ENCODE data around the gene CCND3.

CCND3 gene

DNA sequence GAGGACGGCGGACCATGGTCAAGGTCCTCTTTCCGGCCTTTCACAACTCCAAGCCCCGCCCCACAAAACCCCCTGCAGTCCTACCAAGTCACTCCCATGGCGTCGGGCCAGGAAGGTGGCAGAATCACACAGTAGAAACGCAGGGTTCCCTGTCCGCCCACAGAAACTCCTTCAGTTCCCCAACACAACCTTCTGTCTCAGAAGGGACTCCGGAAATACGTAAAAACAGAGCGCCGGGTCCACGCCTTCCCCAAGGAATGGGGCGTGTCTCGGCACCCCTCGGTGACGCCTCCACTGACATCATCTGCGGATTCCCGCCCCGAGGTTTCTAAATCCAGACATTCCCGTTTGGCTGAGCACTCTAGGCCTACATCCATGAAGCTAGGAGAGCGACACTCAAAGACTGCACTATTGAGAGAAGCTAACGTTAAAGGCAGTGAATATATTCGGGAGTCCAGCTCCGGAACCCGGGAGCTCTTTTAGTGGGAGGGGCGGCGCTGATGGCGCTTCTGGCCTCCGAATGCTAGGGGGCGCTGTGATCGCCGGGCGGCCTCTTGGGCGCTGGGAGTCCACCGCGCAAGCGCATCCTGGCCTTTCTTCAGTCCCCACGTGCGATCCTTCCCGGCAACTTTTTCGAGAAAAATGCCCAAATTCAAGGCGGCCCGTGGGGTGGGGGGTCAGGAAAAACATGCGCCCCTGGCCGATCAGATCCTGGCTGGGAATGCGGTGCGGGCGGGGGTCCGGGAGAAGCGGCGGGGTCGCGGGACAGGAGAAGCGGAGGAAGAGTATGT, 20.5 kb downstream of the CCND3 start, which contains the start of the genes BYSL and MED20:
BYSL (plus strand) TSS at position 579 of the 791 bp plus-strand sequence; CDS start at position 643, 64 bp downstream.
MED20 (minus strand) TSS at position 219 of the 791 bp plus-strand sequence; CDS start at position 98, 121 bp downstream.
- peak; percentile 30 for FAIRE-seq

DNA sequence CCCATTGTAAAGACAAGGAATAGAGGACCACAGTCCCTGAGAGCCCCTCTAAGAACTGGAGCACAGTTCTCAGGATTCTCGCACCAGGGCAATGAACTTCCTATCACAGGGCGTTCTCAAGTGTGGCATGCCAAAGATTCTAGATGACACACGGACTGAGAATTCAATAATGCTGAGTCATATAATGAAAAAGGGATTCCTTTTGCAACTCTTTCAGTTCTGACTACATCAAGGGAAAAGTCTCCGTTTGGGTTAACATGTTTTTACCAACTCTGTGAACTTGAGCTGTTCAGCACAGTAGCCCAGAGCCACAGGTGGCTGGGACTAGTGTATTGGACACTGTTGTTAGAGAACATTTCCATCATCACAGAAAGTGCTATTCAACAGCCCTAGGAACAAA, 24.1 kb downstream of the CCND3 start:
- no peak for FAIRE-seq

DNA sequence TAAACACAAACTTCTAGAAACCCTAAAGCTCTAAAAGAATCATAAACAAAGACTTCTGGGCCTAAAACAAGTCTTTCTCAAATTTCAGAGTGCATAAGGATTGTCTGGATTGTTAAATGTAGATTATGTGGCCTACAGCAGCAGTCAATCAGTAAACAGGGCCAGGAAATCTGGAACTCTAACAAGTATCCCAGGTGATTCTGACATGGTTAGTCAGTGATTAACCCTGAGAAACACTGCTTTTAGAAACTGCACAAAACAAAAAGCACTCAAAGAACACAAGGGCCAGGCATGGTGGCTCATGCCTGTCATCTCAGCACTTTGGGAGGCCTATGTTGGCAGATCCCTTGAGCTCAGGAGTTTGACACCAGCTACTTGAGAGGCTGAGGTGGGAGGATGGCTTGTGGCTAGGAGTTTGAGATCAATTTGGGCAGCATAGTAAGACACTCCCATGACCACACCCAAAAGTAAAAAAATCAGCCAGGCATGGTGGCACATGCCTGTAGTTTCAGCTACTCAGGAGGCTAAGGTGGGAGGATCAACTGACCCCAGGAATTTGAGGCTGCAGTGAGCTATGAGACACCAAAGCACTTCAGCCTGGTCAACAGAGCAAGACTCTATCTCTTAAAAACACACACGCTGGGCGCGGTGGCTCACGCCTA, 26.6 kb downstream of the CCND3 start:
- FAIRE-seq = no peak

DNA sequence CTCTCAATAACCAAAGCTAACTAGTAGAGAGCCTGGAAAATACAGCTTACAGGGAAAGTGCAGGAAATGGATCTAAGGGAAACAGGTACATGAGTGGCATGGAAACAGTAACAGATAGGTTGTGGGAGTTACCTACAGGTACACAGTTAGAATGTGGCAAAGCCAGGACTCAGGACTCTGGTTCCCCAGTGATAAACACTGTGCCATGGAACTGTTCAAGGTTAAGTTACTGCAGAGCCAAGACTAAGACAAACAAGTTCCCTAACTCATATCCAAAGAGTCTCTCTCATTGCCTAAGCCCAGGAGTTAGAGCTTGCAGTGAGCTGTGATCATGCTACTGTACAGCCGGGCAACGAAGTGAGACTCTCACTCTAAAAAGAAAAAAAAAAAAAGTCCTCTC, 27.3 kb downstream of the CCND3 start:
- no peak for FAIRE-seq

DNA sequence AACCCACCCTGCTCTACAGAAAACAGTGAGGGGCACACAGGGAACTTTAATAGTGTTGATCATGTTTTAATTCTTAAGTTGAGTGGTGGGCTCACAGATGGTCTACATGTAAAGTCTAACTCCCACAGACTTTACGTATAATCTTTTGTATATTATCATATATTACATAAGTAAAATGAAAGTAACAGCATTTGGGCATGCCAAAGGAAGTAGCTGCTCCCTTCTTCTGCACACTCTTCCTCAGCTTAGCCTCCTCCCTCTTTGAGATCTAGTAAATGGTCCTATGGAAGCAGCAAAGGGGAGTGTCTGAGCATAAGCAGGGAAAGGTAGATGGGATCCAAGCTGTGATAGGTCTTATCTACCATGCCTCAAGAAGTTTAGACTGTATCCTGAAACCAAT, 31.9 kb downstream of the CCND3 start:
- FAIRE-seq = no peak

DNA sequence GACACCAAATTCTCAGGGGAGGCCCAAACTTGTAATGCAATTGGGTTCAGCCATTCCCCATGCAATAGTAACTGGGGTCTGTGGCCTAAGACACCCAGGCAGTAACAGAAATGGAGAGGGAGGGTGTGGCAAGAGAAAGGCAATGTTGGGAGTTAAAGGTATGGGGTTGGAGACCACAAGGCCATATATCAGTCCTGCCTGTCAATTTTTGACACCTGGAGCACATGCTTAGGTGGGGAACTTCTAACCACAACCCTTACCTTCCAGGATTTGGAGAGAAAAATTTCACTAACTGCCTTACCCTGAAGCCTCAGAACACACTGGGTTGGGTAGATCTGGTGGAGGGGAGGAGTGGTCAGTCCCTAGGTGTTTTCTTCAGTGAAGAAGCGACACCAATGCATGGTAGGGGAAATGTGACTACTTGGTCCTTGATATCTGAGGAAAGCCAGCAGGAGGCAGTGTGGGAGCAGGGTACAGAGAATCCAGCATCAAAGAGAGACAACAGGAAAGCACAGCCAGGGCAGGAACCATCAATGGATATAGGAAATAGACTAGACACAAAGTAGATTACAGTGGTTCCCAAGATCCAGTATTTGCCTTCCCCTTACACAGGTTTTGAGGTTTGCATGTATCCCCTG, 39.6 kb downstream of the CCND3 start:
- FAIRE-seq = no peak

DNA sequence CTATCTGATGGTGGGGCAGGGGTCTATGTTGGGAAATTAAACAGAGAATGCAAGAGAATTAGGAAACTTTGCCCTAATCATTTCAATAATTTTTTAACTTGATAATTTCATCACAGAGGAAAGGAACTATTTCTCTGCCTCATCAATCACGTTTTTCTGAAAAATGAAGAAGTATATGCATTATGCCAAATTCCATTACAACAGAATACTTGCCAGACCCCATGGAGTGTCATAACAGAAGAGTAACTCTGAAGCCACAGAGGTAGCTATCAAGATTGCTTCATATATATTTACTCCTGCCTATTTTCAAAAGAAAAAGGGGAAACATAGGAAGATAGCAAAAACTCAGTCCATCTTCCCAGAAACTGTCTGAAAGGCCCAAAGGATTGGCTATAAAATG, 40.7 kb downstream of the CCND3 start:
- FAIRE-seq = no peak

DNA sequence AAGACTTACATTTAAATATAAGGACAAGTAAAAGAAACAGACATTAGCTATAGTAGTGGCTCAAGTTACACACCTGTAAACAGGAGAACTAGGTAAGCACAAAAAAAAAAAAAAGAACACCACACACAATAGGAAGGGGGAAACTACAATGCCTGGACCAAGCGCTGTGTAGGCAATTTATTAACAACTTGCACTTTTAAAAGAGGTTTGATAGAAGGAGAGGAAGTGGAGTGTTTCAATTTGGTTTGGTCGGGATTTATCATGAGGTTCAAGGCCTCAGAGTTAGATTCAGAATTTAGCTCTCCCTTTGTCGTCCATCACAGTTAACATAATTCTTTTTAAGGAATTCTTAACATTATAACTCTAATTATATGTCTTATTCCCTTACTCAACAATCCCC, 45.3 kb downstream of the CCND3 start:
- FAIRE-seq = no peak

DNA sequence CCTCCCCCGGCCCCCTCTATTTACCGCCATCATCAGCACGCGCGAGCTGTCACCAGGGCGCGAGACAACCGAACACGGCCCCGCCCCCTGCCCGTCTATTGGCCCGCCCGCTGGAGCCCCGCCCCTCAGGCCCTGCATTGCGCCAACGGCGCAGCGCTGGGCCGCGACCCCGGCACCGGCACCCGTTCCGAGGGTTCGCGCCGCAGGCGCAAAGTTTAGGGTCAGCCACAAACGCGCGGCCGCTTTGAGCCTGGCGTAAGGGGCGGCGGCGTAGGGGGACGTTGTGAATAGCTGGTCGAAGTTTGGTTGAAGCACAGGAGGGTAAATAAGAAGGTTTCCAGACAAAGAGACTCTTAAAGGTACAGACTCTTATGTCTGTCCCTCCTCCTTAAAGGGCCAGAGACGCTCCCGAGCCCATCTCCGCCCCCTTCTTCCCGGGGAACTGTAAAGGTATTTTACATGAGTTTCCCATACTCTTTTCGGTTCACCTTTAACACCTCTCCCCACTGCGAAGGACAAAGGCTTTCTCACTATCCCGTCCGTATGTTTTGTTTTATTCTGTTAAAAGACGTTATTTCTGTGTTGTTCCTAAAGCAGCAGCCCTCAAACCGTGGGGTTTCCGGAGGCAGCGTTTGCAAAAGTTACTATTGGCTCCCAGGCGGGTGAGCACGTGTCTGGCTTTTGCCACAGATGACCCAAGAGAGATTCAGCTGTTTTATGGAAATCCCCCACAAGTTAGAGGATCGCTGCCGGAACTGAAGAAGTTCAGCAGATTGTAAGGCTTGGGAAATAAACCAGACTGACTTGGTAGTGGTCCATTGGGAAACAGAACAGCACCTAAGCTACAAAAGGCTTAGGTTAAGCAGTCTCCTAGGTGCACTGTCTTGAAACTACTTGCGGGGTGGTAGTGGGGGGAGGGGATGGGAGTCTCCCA, 46.0 kb downstream of the CCND3 start, which contains the start of gene USP49:
USP49 (minus strand) TSS at position 76 of the 934 bp plus-strand sequence. CDS start 88,392 bp downstream, outside the sequence.
- FAIRE-seq = no peak

DNA sequence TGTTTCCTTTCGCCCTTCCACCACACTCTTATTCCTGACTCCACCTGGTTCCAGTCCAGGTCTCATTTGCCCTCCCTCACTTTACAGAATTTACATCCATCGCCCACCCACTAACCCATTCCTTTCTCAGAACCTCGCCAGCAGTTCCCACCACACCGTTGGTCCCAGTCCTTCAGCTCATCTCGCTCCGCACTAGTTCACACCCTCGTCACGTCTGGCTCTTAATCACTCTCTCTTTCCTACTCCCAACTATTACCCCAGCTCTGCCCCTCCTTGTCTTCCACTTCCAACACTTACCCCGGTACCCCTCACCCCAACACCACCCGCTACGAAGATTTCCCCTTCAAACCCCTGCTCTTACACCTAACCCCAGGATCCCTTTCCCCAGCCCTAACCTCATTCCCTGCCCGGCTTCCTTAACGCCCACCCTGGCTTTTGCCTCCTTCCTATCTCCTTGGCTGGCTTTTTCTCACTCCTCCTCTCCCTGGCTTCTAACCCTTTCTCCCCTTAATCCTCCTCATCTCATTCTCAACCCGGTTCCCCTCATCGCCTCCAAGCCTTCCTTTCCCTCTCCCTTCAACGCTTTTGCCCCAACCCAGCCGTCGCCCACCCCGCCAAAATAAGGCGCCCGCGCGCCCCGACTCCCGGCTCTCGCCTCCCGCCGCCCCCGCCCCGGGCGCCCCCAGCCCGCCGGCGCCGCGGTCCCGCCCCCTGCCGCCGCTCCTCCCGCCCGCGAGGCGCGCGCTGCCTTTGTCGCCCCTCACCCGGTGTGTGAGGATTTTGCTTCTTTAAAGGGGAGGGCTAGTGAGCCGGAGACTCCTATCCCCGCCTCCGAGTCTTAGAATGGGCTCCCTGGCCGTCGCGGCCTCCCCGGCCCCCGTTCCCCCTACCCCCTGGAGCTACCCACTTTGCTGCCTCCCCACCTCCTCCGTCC, 47.0 kb downstream of the CCND3 start:
- FAIRE-seq = no peak

DNA sequence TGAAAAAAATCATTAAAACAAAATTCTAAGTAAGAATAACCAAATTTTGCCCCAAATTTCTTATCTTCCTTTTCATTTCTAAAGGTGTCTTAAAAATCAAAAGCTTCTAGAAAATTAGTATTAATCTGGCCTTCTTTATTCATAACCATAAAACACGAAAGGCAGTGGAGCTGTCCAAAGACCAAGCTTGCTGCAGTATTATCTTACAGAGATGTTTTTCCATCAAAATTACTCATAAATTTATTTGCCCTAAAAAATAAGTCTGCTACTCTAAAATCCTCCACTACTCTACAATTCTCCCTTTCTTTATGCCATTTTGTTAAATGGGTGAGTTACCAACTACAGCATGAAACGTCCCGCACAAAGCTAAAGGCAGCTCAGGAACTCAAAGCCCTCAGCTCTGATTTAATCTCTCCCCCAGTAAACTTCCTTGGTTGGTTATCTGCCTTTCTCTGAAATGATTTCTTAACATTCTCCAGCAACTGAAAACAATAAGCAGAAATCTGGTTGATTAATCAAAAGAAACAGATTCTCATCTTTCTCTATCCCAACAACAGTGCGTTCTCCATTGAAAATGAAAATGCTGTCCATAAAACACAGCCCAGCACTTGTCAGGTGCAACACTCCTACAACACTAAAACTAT, 48.6 kb downstream of the CCND3 start:
- FAIRE-seq = no peak

DNA sequence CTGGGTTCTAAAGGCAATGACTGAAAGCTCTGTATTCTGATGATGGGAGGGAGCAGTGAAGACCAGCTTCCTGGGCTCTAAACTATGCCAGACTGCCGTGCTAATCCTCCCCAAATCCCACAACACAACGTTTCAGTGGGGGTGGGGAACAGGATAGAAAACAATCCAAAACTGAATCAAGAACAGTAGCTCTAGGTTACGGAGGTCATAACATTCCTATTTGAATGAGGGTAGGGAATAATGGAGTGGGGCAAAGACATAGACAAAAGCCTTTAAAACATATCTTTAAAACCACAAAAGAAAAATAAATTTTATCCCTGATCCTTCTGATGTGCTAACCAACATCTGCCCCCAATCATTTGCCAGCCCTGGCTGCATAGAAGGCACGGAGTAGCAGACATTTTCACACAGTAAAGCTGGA, 54.3 kb downstream of the CCND3 start:
- no peak for FAIRE-seq

DNA sequence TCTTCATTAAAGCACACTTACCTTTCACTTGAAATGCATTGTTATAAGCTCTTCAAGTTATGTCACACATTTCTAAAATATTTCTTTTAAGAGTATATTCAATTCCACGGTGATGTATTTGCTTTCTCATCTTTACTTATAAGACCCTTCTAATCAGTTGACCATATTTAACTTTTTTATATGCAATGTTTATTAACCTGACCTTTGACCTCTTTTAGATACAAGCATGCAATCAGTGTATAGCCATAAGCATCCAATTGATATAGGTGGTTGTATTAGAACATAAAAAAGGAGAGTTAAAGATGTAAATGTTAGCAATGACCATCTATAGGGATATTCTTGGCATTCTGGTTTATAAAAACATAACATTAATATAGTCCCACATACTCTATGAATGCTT, 55.7 kb downstream of the CCND3 start:
- FAIRE-seq = no peak

DNA sequence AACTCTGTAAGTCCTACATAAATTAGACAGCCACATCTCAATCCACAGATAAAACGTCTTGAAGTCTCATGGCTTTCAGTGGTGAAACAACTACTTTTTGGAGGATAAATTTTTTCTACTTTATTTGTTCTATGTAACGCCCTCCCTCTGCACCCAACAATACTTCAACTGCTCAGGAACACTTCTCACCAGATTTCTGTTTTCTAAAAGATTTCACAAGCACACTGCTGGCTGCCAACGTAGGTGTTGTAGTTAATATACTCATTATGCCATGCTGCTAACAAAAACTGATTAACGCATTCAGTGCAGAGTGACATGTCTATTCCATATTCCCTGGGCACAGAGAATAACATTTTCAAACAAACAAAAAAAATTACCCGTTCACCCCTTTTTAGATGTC, 56.7 kb downstream of the CCND3 start:
- no peak for FAIRE-seq

Data from islet of Langerhans (tissue), 1 donor.